Thyroid gland (tissue), 4 donors: Measurements from ENCODE around the gene DLGAP3. TPM values are rescaled to one million over a fixed set of nuclear protein-coding genes. Genes with fewer than 3 reads are reported as not detected.
A peak's percentile ranks its signal among the peaks of the same experiment; 100 is the strongest.

Experiments
- DNase-seq, 2 donors: peaks; one replicate each; pipeline ENCODE4 v3.0.0-alpha.2; 2019
- H3K27ac ChIP-seq, 3 donors: fragments of 200-600 bp; sonication (generic); 1 replicate in 2 of 3; 2 replicates in 1 of 3; pipeline ENCODE4 v1.5.1; 2016 to 2019; ENCODE audit warnings: mild to moderate bottlenecking in 1 of 3, moderate library complexity in 1 of 3
- H3K27me3 ChIP-seq: fragments of 200-600 bp; sonication (generic); one replicate; pipeline ENCODE4 v1.5.1; 2019
- H3K36me3 ChIP-seq, 2 donors: fragments of 200-600 bp; sonication (generic); one replicate each; pipeline ENCODE4 v1.5.1; 2016 to 2019
- H3K4me1 ChIP-seq, 2 donors: fragments of 200-600 bp; sonication (generic); one replicate each; pipeline ENCODE4 v1.5.1; 2017 to 2019
- H3K4me3 ChIP-seq, 3 donors: fragments of 200-600 bp; sonication (generic); replicated peaks in 1 of 3; 1 replicate in 2 of 3; 2 replicates in 1 of 3; pipeline ENCODE4 v1.5.1; 2016; ENCODE audit warnings: mild to moderate bottlenecking in 1 of 3
- H3K9me3 ChIP-seq: fragments of 200-600 bp; sonication (generic); one replicate; pipeline ENCODE4 v1.5.1; 2017
- POLR2A ChIP-seq, 2 donors: fragments of 450-650 bp; IDR thresholded peaks; one replicate each; pipeline ENCODE4 v1.6.1; 2017; ENCODE audit warnings: antibody characterized with exemption in 2 of 2, mild to moderate bottlenecking in 2 of 2, moderate library complexity in 1 of 2
- WGBS, 2 donors: methylation state at CpG; one replicate each; pipeline ENCODE4 v1.1.5; 2017; 5-methylcytosine and 5-hydroxymethylcytosine counted together
- intact Hi-C: fragments of 100-400 bp; cut with DNase I; formaldehyde crosslinking; loops from one replicate; pipeline ENCODE4 v1.15.1; 2023
- total RNA-seq, 4 donors: library from RNA; depleted of rRNA; stranded (reverse); fragments of >200 nt; gene quantifications; one replicate each; pipeline ENCODE4 v1.2.3, GENCODE V29; 2016
- TF ChIP-seq, protein P1 (sequence below), 6 experiments: fragments of 200-600 bp in 3 of 6; fragments of 450-650 bp in 3 of 6; sonication (generic) in 3 of 6; IDR thresholded peaks; one replicate each; pipeline ENCODE4 v1.5.1; 2016 to 2019; ENCODE audit warnings: antibody characterized with exemption in 6 of 6, mild to moderate bottlenecking in 2 of 6, inconsistent platforms in 1 of 6, moderate library complexity in 1 of 6

The DLGAP3 gene
- total RNA-seq, 4 donors from 2014 or later, result 0.22 to 0.67 TPM; not detected in 2

DNA sequence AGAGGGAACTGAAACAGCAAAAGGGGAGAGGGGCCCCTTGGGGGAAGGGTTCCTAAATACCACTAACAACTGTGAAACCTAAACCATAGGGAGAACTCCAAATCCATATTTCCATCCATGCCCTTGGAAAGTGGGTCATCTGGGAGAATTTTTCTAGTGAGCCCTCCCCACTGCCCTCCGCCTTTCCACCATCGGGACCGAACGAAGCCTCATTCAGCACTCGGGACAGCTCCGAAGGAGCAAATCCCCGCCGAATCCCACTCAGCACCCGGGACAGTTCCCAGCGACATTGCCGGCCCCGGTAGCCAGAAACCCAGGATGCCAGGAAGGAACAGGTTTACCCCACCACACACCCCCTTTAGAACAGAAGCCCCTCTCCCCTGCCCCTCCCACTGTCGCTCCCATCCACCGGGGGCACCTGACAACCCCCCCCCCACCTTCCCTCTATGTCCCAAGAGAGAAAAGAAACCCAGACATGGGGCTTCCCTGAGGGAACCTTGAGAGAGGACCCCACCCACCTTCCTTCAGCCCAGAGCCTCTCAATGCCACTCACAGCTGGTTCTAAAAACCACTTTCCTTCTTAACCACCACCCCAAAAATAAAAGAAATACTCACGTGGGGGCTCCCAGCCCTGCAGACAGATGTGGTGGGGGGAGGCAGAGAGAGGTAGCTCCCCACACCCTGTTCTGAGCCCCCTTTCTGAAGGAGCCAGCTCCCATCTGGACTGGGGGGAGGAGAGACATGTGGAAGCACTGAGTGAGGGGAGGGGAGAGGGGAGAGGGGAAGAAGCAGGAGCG, 4.5 kb downstream of the DLGAP3 start:
- Histone ChIP-seq H3K36me3 (no peaks in the 10 kb centered on the region), H3K27me3 (peaks cover 27% of the 10 kb centered on the region), H3K4me1 (peaks cover 4 to 11% of the 10 kb centered on the region in 2 donors), H3K27ac (no peak overlapping the region), H3K4me3 (no peak overlapping the region), H3K9me3 (no peaks in the 10 kb centered on the region)
- peak; percentile 50 to 79 for DNase-seq
- intact Hi-C loops, result no loop called here
- WGBS, 2 donors, result 3 to 5% methylated on average over 14 to 16 of the region's 16 CpGs
- TF ChIP-seq POLR2A (IDR thresholded peaks at IDR 0.05), result no peak
- TF ChIP-seq, protein P1, sequence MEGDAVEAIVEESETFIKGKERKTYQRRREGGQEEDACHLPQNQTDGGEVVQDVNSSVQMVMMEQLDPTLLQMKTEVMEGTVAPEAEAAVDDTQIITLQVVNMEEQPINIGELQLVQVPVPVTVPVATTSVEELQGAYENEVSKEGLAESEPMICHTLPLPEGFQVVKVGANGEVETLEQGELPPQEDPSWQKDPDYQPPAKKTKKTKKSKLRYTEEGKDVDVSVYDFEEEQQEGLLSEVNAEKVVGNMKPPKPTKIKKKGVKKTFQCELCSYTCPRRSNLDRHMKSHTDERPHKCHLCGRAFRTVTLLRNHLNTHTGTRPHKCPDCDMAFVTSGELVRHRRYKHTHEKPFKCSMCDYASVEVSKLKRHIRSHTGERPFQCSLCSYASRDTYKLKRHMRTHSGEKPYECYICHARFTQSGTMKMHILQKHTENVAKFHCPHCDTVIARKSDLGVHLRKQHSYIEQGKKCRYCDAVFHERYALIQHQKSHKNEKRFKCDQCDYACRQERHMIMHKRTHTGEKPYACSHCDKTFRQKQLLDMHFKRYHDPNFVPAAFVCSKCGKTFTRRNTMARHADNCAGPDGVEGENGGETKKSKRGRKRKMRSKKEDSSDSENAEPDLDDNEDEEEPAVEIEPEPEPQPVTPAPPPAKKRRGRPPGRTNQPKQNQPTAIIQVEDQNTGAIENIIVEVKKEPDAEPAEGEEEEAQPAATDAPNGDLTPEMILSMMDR (IDR thresholded peaks at IDR 0.05), result no peak

DNA sequence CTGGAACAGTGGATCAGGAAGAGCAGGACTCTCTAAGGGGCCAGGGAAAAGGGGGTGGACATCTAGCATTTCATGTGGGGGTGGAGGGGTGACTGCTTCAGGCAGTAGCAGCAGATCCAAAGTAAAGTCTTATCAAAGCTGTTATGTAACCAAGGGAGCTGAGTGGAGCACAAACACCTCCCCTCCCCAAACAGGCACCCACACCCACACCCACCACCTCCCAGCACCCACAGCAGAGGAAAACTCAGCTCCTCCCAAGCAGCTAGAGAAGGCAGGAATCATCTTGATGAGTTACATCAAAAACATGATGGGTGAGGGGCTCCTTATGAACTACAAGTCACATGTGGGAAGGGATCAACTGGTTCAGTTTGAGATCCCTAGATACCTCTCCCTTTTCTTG, 6.0 kb downstream of the DLGAP3 start:
- intact Hi-C loops, result no loop called here
- Histone ChIP-seq H3K4me3 (no peak overlapping the region), H3K27me3 (peaks cover 17% of the 10 kb centered on the region), H3K4me1 (no peaks in the 10 kb centered on the region), H3K36me3 (no peaks in the 10 kb centered on the region), H3K27ac (no peak overlapping the region), H3K9me3 (no peaks in the 10 kb centered on the region)
- TF ChIP-seq, protein P1 (IDR thresholded peaks at IDR 0.05), result no peak
- no peak for TF ChIP-seq POLR2A (IDR thresholded peaks at IDR 0.05)
- DNase-seq, result no peak

DNA sequence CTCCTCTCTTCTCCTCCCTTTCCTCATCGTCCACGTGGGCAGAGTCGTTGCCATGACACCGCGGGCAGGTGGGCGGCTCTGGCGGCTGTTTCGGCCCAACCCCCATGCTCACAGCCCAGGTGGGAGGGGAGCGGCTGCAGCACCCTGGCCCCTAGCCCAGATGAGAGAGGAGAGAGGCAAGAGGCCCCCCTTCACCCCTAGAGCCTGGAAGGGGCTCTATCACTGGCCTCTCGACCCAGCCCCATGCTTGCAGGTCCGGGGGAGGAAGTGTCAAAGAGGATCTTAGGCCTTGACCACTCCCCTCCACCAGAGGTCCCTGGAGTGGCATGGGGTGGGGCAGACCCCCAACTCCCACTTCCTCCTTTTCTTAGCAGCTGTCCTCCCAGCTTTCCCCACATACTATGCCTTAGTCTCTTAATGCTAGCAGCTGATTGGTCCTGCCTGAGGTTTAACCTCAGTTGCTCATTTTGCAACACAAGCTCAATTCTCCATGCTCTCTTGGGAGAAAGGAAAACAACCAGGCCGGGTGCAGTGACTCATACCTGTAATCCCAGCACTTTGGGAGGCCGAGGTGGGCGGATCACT, 10.4 kb downstream of the DLGAP3 start:
- no peak for TF ChIP-seq POLR2A (IDR thresholded peaks at IDR 0.05)
- TF ChIP-seq, protein P1 (IDR thresholded peaks at IDR 0.05), result no peak
- Histone ChIP-seq H3K4me1 (no peaks in the 10 kb centered on the region), H3K4me3 (no peak overlapping the region), H3K9me3 (no peaks in the 10 kb centered on the region), H3K27me3 (no peaks in the 10 kb centered on the region), H3K27ac (no peak overlapping the region), H3K36me3 (no peaks in the 10 kb centered on the region)
- intact Hi-C loops, result no loop called here
- 12 to 19% methylated on average over 5 to 12 of the region's 14 CpGs for WGBS, 2 donors
- no peak for DNase-seq

DNA sequence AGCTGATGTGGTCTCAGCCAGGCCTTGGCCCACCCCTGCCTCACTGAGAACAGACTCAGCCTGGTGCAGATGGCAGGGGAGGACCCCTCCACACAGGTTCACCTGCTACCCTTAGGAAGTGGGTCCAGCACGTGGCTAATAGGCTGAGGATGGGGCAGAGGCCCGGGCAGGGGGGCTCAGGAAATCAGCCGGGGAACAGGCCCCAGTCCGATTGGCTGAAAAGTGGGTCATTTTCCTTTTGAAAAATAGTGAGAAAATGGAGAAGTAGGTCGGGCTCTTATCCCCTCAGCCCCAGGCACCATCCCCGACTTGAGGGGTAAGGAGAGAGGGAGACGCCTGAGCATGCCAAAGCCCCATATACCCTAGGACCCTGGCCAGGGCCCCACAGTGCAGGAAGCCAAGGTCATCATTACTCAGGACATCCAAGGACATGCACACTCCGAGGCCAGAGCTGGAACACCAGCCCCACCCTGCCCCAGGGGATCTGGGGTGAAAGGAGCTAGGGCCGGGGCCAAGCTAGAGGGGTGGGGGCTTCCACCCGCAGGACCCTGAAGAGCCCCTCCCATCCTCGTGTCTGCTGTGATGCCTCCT, 11.0 kb downstream of the DLGAP3 start:
- no peaks in the 10 kb centered on the region for H3K27me3 ChIP-seq
- H3K4me1 ChIP-seq, result no peaks in the 10 kb centered on the region
- DNase-seq, result no peak
- 33 to 34% methylated on average over 10 to 11 of the region's 11 CpGs for WGBS, 2 donors
- no peaks in the 10 kb centered on the region for H3K36me3 ChIP-seq
- H3K4me3 ChIP-seq, result no peak overlapping the region
- H3K27ac ChIP-seq, result no peak overlapping the region
- intact Hi-C loops, result no loop called here
- H3K9me3 ChIP-seq, result no peaks in the 10 kb centered on the region
- no peak for TF ChIP-seq POLR2A (IDR thresholded peaks at IDR 0.05)
- TF ChIP-seq, protein P1 (IDR thresholded peaks at IDR 0.05), result no peak

DNA sequence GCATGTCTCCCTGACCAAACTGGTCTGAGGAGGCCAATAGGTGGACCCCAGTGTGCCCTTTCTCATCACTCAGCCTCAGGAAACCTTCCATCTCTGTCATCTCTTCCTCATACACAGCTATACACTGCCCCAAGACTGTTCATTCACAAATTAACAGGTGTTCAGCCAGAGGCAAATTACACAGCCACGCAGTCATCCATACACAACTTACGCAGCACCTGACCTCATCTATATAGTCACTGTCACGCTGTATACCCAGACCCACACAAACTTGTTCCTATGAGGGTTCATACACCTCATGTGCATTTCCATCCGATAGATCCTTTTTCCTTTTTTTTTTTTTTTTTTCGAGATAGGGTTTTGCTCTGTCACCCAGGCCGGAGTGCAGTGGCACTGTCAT, 12.4 kb downstream of the DLGAP3 start:
- TF ChIP-seq POLR2A (IDR thresholded peaks at IDR 0.05), result no peak
- no peaks in the 10 kb centered on the region for H3K4me1 ChIP-seq
- H3K4me3 ChIP-seq, result no peak overlapping the region
- H3K27me3 ChIP-seq, result no peaks in the 10 kb centered on the region
- 89 to 92% methylated on average over 6 of the region's 6 CpGs for WGBS, 2 donors
- no peak for DNase-seq
- H3K36me3 ChIP-seq, result no peaks in the 10 kb centered on the region
- intact Hi-C loops, result no loop called here
- no peak overlapping the region for H3K27ac ChIP-seq
- no peaks in the 10 kb centered on the region for H3K9me3 ChIP-seq
